Smooth muscle cell (in vitro differentiated cells): Measurements from ENCODE around the gene MALSU1. TPM values are rescaled to one million over a fixed set of nuclear protein-coding genes. Genes with fewer than 3 reads are reported as not detected.

ENCODE experiments used
- DNase-seq: peaks from one replicate; lab custom pipeline; 2025; ENCODE audit not compliant: unreplicated experiment; lab: John Stamatoyannopoulos, UW
- H2AFZ ChIP-seq: fragments of 200-600 bp; sonication (generic); 2 replicates; pipeline ENCODE4 v1.6.0; 2016; ENCODE audit warnings: antibody characterized with exemption, low read depth, mild to moderate bottlenecking
- H3F3A ChIP-seq: fragments of 200-600 bp; sonication (generic); 2 replicates; pipeline ENCODE4 v1.6.0; 2017; ENCODE audit warnings: antibody characterized with exemption, low read depth
- H3K27ac ChIP-seq: fragments of 200-600 bp; sonication (generic); 2 replicates; pipeline ENCODE4 v1.5.1; 2016; ENCODE audit warnings: low read depth, mild to moderate bottlenecking
- H3K27me3 ChIP-seq: fragments of 200-600 bp; sonication (generic); 2 replicates; pipeline ENCODE4 v1.6.1; 2016; ENCODE audit warnings: low read depth, mild to moderate bottlenecking
- H3K36me3 ChIP-seq: fragments of 200-600 bp; sonication (generic); 2 replicates; pipeline ENCODE4 v1.5.1; 2016; ENCODE audit warnings: low read depth
- H3K4me1 ChIP-seq: fragments of 200-600 bp; sonication (generic); 2 replicates; pipeline ENCODE4 v1.5.1; 2016; ENCODE audit warnings: low read depth
- H3K4me2 ChIP-seq: fragments of 200-600 bp; sonication (generic); 2 replicates; pipeline ENCODE4 v1.6.0; 2016; ENCODE audit warnings: mild to moderate bottlenecking
- H3K4me3 ChIP-seq: fragments of 200-600 bp; sonication (generic); 2 replicates; pipeline ENCODE4 v1.5.1; 2016; ENCODE audit warnings: mild to moderate bottlenecking
- H3K79me2 ChIP-seq: fragments of 200-600 bp; sonication (generic); 2 replicates; pipeline ENCODE4 v1.6.0; 2016; ENCODE audit warnings: low read depth, mild to moderate bottlenecking
- H3K9ac ChIP-seq: fragments of 200-600 bp; sonication (generic); 2 replicates; pipeline ENCODE4 v1.6.0; 2016; ENCODE audit warnings: low read depth
- H3K9me3 ChIP-seq: fragments of 200-600 bp; sonication (generic); replicated peaks from 2 replicates; pipeline ENCODE4 v1.5.1; 2016; ENCODE audit warnings: low read depth
- H4K20me1 ChIP-seq: fragments of 200-600 bp; sonication (generic); 2 replicates; pipeline ENCODE4 v1.6.0; 2016; ENCODE audit warnings: low read depth
- WGBS: methylation state at CpG from one replicate; pipeline ENCODE4 v1.1.7; 2016; ENCODE audit warnings: low lambda C conversion rate; 5-methylcytosine and 5-hydroxymethylcytosine counted together
- polyA plus RNA-seq: library from polyadenylated mRNA; unstranded; fragments of >200 nt; fragmentation: Nextera tagmentation; extraction: Ambion mirVana; gene quantifications from 2 replicates; pipeline ENCODE4 v1.2.1, GENCODE V29; 2016
- total RNA-seq: library from RNA; depleted of rRNA; stranded (reverse); fragments of >200 nt; gene quantifications from 2 replicates; pipeline ENCODE4 v1.2.3, GENCODE V29; 2014
- TF ChIP-seq, protein P1 (sequence below): fragments of 200-600 bp; sonication (generic); IDR thresholded peaks from 2 replicates; pipeline ENCODE4 v1.5.1; 2017; ENCODE audit warnings: borderline replicate concordance, mild to moderate bottlenecking, antibody characterized with exemption; ENCODE audit not compliant: insufficient read depth, poor library complexity, severe bottlenecking

Gene MALSU1
- total and polyA plus RNA-seq, 2 experiments from 2014 or later = 89.8 to 107 TPM

DNA sequence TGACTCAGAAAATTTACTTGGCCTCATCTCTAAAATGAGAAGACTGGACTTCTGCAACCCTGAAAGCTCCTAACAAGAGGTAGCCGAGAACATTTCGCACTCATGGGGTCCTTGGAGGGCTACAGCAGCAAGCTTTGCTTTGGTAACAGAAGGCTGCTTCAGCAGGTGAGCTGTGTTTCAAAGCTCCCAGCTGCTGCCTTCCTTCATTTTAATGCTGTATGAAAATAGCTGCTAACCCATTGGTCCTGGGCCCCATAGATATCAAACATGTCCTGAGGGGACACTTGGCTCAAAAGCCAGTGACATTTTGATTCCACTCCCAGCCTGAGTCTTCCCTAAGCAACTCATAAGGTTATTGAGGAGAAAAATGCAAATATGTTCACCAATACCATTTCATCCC, 14.3 kb upstream of the MALSU1 start:
- Histone ChIP-seq H3K4me2 (no peak overlapping the region), H3K36me3 (no peaks in the 10 kb centered on the region), H3K4me1 (no peaks in the 10 kb centered on the region), H3K9me3 (no peaks in the 10 kb centered on the region), H3K4me3 (no peak overlapping the region), H4K20me1 (no peaks in the 10 kb centered on the region), H3K9ac (no peak overlapping the region), H2AFZ (no peak overlapping the region), H3K27ac (no peak overlapping the region), H3K79me2 (no peaks in the 10 kb centered on the region), H3K27me3 (no peaks in the 10 kb centered on the region), H3F3A (no peaks in the 10 kb centered on the region)
- WGBS = 96% methylated on average over 2 of the region's 2 CpGs
- TF ChIP-seq, protein P1, sequence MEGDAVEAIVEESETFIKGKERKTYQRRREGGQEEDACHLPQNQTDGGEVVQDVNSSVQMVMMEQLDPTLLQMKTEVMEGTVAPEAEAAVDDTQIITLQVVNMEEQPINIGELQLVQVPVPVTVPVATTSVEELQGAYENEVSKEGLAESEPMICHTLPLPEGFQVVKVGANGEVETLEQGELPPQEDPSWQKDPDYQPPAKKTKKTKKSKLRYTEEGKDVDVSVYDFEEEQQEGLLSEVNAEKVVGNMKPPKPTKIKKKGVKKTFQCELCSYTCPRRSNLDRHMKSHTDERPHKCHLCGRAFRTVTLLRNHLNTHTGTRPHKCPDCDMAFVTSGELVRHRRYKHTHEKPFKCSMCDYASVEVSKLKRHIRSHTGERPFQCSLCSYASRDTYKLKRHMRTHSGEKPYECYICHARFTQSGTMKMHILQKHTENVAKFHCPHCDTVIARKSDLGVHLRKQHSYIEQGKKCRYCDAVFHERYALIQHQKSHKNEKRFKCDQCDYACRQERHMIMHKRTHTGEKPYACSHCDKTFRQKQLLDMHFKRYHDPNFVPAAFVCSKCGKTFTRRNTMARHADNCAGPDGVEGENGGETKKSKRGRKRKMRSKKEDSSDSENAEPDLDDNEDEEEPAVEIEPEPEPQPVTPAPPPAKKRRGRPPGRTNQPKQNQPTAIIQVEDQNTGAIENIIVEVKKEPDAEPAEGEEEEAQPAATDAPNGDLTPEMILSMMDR = no peak
- DNase-seq = no peak

DNA sequence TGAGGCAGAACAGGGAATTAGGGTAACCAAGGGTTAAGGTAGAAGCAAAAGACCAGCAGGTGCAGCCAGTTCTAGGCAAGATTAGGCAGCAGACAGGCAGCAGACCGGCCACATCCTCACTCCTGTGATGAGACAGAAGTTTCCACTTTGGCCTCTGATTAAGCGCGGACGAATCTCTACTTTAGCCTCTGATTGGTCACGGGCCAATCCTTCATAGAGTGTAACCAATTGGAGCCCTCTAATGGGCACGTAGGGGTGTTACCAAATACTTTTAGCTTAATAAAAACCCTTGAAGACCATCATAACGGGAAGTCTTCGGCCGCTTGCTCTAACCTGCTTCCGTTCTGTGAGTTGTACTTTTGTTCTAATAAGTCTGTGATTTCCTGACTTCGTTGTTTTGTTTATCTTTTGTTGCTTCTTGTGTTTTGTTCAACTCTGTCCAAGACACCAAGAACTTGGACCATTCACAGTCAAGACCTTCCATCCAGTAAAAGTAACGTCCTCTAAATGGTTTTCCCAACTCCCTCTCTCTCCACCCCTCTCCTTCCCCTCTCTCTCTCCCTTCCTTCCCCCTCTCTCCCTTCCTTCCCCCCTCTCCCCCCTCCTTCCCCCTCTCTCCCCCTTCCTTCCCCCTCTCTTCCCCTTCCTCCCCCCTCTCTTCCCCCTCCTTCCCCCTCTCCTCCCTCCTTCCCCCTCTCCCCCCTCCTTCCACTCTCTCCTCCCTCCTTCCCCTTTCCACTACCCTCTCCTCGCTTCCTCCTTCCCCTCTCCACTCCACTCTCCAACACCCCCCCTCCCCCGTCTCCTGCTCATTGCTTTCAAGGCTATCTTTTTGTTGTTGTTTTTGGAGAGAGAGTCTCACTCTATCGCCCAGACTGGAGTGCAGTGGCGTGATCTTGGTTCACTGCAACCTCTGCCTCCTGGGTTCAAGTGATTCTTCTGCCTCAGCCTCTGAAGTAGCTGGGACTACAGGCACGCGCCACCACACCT, 13.2 kb upstream of the MALSU1 start:
- H3F3A ChIP-seq = no peaks in the 10 kb centered on the region
- H3K27me3 ChIP-seq = no peaks in the 10 kb centered on the region
- H3K9me3 ChIP-seq = no peaks in the 10 kb centered on the region
- H2AFZ ChIP-seq = no peak overlapping the region
- WGBS = 91% methylated on average over 15 of the region's 18 CpGs
- H3K4me2 ChIP-seq = no peak overlapping the region
- no peaks in the 10 kb centered on the region for H3K4me1 ChIP-seq
- H3K4me3 ChIP-seq = no peak overlapping the region
- no peaks in the 10 kb centered on the region for H4K20me1 ChIP-seq
- H3K27ac ChIP-seq = no peak overlapping the region
- TF ChIP-seq, protein P1 = no peak
- H3K9ac ChIP-seq = no peak overlapping the region
- H3K36me3 ChIP-seq = no peaks in the 10 kb centered on the region
- DNase-seq = no peak
- H3K79me2 ChIP-seq = no peaks in the 10 kb centered on the region

DNA sequence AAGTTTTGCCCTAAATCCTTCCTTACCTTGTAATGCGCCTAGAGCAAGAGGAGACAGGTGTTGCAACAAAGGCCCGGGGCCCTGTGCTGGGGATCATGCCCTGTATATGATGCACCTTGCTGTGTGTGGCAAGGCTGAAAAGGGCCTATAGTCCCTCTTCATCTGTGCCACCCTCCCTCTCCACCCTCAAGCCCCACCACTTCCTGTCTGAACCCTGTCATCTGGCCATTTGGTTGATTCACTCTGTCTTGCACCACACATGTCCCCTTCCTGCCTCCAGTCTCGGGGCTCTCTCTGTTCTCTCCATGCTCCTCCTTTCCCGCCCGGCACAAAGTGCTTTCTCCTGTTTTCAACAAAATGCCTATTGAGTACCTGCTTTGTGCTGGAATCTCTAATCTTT, 11.5 kb upstream of the MALSU1 start:
- no peak overlapping the region for H3K4me3 ChIP-seq
- no peak overlapping the region for H2AFZ ChIP-seq
- H3K27me3 ChIP-seq = no peaks in the 10 kb centered on the region
- H3K9me3 ChIP-seq = no peaks in the 10 kb centered on the region
- TF ChIP-seq, protein P1 = no peak
- no peak for DNase-seq
- 93% methylated on average over 5 of the region's 5 CpGs for WGBS
- no peak overlapping the region for H3K27ac ChIP-seq
- no peak overlapping the region for H3K4me2 ChIP-seq
- H4K20me1 ChIP-seq = no peaks in the 10 kb centered on the region
- no peaks in the 10 kb centered on the region for H3K36me3 ChIP-seq
- H3K9ac ChIP-seq = no peak overlapping the region
- H3K4me1 ChIP-seq = no peaks in the 10 kb centered on the region
- H3F3A ChIP-seq = no peaks in the 10 kb centered on the region
- no peaks in the 10 kb centered on the region for H3K79me2 ChIP-seq
